GM12892 (cell line): ENCODE results near the gene SLC22A3.
"Not testable (repeated sequence)": the region's sequence is repeated elsewhere in the genome, so short reads cannot be mapped to it uniquely, and the experiment has no call there.

Source experiments
- DNase-seq: peaks from one replicate; pipeline ENCODE4 v3.0.0; 2011; ENCODE audit not compliant: insufficient read length
- FAIRE-seq: peaks from 2 replicates; lab custom pipeline; 2011; peaks lifted over from hg19 to GRCh38; lab: Jason Lieb, UNC
- POLR2A ChIP-seq: IDR thresholded peaks from 2 replicates; pipeline ENCODE4 v1.6.1; 2011; ENCODE audit warnings: low read depth, low read length, control low read depth
- POLR2AphosphoS5 ChIP-seq: IDR thresholded peaks from 2 replicates; pipeline ENCODE4 v1.6.1; 2011; ENCODE audit warnings: low read depth, low read length, control low read depth
- TAF1 ChIP-seq: IDR thresholded peaks from 2 replicates; pipeline ENCODE4 v1.6.1; 2011; ENCODE audit warnings: low read depth, mild to moderate bottlenecking, control low read depth, low read length, borderline replicate concordance

SLC22A3 gene

DNA sequence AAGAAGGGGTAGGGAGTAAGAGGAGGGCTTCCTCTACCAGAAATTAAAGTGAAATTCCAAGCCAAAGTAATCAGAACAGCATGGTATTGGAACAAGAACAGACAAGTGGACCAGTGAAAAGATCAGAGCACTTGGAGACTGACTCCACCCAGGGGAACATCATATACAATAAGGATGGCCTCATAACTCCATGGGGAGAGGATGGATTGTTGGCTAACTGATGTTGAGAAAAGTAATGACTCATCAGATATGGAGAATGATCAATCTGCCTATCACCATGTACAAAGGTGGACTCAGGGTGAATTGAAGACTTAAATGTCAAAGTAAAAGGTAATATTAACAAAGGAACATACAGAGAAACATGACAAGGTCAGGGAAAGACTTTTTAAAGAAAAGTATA is 12.8 kb downstream of the SLC22A3 start:
- FAIRE-seq: no peak

DNA sequence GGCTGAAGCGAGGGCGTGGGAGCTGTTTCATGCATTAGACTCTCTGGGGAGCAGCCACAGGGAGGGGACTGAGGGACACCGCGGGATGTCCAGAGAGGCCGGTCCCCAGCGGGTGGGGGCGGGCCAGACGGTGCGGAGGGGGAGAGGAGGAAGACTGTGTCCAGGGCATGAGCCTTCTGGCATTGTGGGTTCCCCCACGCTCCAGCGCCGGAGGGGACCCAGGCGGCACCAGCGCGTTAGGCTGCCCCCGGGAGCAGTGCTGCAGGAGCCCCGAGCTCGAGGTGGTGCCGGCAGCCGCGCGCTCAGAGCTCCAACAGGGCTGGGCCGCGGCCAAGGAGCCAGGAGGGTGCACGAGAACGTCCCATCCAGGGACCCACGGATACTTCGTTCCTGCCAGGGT is 14.4 kb downstream of the SLC22A3 start:
- no peak for FAIRE-seq
- DNase-seq: no peak

More for the DNA sequence above, 12.8 kb downstream of the SLC22A3 start:
- no peak for DNase-seq
- no peak for TF ChIP-seq POLR2A
- TF ChIP-seq TAF1: no peak
- no peak for TF ChIP-seq POLR2AphosphoS5

DNA sequence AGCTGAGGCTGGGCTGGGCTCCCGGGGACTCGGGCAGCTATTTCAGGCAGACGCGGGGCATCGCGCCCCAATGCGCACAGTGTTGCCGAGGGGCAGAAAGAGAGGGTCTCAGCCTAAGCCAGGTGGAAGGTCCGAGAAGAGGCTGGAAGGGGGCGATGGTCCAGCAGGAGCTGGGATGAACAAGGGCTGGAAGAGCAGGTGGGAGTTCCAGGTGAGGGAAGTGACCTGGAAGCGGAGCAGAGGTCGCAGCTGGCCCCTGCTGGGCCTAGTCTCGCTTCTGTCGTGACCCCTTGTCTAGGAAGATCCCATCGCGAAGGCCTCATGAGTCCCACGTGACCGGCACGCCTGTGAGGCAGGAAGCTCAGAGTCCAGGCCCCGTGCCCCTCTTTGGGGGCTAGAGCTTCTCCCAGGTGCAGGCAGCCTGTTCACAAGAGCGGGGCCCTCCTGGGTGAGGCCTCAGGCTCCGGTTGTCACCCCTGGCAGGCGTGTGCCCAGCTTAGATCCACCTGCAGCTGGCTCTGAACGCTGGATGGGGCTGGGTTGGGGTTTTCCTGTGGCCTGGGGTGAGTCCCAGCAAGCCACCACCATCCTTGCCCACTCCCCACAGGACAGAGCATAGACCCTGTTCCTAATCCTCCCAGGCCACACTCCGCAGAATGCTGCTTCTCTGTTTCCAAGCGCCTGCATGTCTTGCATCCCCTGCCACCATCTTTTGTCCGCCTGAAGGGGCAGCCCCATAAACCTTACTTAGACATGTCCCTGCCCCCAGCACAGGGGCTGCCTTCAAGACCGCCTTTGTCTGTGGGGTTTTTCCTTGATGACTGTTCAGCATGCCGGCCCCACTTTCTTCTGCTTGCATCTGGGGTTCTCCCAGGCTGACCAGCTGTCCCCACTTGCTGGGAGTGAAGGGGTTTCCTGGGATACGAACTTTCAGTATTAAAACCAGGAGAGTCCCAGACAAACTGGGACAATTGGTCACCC is 15.1 kb downstream of the SLC22A3 start:
- TF ChIP-seq POLR2AphosphoS5: no peak
- TF ChIP-seq TAF1: no peak
- TF ChIP-seq POLR2A: no peak
- no peak for FAIRE-seq
- no peak for DNase-seq

More for the DNA sequence above, 14.4 kb downstream of the SLC22A3 start:
- TF ChIP-seq TAF1 (no peak), POLR2A (no peak)

DNA sequence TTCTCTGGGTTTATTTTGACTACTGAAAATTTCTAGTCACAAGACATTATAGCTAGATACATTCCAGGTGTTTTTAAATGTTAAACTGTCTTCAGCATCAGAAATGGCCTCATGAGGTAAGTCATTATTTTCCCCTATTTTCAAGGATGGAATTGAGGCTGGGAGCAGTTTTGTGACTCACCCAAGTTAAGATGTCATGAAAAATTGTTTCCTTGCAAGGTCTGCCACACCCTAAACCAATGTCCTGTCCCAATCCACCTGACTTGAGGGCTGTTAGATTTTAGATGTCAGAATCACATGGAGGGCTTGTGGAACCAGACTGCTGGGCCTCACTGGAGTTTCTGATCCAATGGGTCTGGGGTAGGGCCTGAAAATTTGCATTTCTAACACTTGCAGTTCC is 16.9 kb downstream of the SLC22A3 start:
- no peak for TF ChIP-seq POLR2AphosphoS5
- TF ChIP-seq POLR2A: no peak
- no peak for TF ChIP-seq TAF1
- no peak for DNase-seq
- no peak for FAIRE-seq

DNA sequence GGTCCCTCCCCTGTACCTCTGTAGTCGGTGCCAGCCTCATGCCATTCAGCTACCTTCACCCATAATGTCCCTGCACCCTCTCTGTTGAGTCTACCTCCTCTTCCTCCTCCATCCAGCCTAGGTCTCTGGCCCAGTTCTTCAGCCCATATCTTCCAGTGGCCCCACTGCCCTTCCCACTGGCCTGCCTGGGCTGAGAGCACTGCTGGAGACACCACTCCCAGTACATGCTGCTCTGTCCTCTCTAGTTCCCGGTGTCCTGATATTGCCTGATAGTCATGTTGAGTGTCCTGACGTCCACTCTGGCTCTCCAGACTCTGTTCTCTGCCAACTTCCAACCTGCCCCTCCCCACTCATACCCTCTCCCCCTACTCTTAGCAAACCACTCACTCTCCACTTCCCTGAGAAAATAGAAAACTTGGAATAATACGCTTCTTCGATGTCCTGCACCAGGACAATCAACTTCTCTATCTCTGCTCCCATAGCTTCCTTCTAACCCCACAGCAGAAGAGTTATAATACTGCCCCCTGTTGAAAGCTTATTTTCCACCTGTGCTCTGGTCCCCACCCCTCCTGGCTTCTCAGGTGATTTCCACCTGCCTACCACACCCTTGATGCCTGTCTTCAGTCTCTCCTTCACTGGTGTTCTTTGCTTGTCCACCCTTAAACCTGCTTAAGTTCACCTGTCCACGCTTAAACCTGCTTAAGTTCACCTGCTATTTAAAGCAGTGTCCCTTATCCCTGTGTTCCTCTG is 19.8 kb downstream of the SLC22A3 start:
- TF ChIP-seq TAF1: no peak
- no peak for TF ChIP-seq POLR2AphosphoS5
- no peak for TF ChIP-seq POLR2A
- FAIRE-seq: no peak

DNA sequence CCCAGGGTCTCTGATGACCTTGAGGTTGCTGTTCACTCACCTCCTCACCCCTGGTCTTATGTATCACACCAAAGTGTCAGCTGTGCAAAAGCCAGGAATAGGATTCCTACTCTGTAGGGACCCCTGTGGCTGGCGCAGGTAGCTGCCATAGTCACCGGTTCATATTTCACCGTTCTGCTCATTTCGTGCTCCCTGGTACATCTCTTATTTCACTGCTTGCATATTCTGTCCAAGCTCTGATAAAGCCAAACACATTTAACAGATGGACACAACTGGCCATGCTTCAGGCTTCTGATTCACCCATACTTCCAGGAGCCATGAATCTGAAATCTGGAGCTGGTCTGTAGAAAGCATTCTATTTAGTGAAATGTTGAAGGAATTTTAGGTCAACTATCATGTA is 20.5 kb downstream of the SLC22A3 start:
- TF ChIP-seq POLR2AphosphoS5: no peak
- no peak for TF ChIP-seq POLR2A
- no peak for TF ChIP-seq TAF1
- DNase-seq: no peak
- no peak for FAIRE-seq

More for the DNA sequence above, 19.8 kb downstream of the SLC22A3 start:
- DNase-seq: no peak

DNA sequence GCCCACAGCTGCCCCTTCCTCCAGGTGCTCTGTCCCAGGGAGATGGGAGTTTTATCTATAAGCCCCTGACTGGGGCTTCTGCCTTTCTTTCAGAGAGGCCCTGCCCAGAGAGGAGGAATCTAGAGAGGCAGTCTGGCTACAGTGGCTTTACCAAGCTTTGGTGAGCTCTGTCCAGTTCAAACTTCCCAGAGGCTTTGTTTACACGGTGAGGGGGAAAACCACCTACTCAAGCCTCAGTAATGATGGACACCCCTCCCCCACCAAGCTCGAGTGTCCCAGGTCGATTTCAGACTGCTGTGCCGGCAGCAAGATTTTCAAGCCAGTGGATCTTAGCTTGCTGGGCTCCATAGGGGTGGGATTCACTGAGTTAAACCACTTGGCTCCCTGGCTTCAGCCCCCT is 25.4 kb downstream of the SLC22A3 start:
- not testable (repeated sequence) for FAIRE-seq, DNase-seq

DNA sequence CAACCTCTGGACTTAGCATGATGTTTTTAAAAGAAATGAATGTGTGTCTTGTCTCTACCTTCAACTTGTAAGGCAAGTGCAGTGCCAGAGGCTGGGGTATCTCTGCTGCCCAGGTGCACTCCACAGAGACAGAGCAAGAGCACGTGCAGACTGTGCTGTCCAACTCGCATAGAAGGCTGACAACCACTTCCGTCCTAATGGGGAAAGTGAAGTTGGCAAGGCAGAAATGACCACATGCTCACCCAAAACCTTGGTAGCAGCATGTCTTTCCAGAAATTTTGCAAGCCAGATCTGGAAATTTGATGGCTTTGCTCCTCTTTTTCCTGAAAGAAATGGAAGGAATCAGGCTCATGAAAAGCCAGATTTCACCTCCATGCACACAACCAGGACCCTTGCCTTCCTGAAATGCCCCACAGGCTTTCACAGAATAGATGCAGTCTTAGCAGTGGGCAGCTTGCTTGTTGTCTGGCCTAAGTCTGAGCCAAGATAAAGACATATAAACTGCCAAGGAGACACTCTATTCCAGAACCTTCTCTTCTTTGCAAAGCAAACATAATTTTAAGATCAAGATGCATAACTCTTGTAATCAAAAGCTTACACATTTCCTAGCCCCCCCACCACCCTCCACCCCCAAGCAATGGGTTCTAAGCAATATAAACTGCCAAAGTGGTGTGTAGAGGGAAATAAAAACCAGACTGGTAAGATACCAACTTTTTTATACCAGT is 26.8 kb downstream of the SLC22A3 start:
- FAIRE-seq: no peak
- TF ChIP-seq TAF1 (no peak), POLR2A (no peak), POLR2AphosphoS5 (no peak)
- DNase-seq: no peak

DNA sequence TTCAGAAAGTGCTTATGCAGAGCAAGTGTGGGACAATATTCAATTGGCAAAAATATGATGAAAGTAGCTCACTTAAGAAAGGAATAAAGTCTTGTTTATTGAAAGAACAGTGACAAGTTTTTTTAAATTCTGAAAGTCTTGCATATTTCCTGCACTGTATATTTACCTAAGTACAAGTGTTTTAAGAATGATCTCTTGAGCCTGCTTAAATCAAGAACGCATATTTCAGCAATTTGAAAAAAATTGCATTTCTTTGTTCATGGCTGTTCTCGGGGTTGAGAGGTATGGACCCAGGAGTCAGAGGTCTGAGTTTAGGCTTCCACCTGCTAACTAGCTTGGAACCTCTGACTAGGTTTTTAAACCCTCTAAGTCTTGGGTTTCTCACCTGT is 27.4 kb downstream of the SLC22A3 start:
- no peak for DNase-seq
- FAIRE-seq: no peak
- TF ChIP-seq POLR2A: no peak
- TF ChIP-seq POLR2AphosphoS5: no peak
- TF ChIP-seq TAF1: no peak

DNA sequence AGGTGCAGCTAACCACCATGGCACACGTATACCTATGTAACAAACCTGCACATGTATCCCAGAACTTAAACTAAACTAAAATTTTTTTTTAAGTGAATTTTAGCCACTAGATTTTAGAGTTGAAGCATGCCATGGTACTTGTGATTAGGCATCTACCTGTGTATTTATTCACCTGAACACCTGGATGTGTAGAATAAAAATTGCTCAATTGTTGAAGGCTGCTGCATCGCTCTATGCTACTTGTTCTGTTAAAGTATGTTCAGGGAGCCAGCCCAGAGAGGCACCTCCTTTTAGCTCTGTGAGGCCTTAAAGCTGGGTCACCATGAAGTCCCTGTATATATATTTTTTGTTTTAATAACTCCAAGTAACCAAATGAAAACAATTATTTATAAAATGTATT is 28.3 kb downstream of the SLC22A3 start:
- DNase-seq (no peak), FAIRE-seq (no peak)
- TF ChIP-seq TAF1 (no peak), POLR2AphosphoS5 (no peak), POLR2A (no peak)

DNA sequence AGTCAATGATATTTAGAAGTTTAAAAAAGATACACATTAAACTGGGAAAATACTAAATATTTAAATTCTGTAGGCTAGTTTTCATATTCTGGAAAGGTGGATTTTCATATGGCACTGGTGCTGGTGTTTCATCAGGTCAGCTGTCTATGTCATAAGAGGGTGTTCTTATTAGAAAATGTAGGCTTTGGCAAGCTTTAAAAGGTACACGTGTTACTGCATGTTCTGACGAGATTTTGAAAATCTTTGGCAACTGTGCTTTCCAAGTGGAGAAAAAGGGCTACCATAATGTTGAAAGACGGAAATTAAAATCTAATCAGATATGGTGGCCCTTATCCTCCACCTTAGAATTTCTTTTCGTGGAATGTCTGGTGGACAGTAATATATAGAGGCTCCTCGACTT is 30.0 kb downstream of the SLC22A3 start:
- no peak for TF ChIP-seq POLR2A
- no peak for TF ChIP-seq POLR2AphosphoS5
- no peak for TF ChIP-seq TAF1
- FAIRE-seq (no peak), DNase-seq (no peak)
